ENCODE measurements around the gene MS4A6A.
"Not testable (repeated sequence)": the region's sequence is repeated elsewhere in the genome, so short reads cannot be mapped to it uniquely, and the experiment has no call there.

MS4A6A gene

DNA sequence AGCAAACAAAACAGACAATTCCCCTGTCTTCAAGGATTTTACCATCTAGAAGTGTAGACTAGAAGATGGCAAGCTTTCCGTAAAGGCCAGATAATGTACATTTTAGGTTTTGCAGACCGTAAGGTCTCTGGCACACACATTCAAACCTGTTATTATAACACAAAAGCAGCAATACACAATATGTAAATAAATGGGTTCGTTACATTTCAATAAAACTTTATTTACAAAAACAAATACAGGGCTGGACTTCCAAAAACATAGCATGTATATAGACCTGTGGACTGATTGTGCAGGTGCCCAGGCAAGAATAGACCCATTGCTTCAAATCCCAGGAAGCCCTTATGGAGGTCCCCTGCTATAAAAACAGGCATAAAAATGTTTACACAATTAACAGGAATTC, 27.1 kb upstream of the MS4A6A start:
- H3K4me3 ChIP-seq (ENCODE audit: low read depth, low read length), result no peak overlapping the region
- TF ChIP-seq CTCF (IDR thresholded peaks at IDR 0.05; ENCODE audit: low read depth, low read length, missing control alignments), result no peak
- no peak for DNase-seq (ENCODE audit: low read depth)

GRCh38 chr11:60208951-60209350, 26.1 kb upstream of the MS4A6A start:
- DNase-seq (ENCODE audit: low read depth), result no peak
- no peak overlapping the region for H3K4me3 ChIP-seq (ENCODE audit: low read depth, low read length)
- TF ChIP-seq CTCF (IDR thresholded peaks at IDR 0.05; ENCODE audit: low read depth, low read length, missing control alignments), result no peak

- DNase-seq (ENCODE audit: low read depth), result no peak
- no peak overlapping the region for H3K4me3 ChIP-seq (ENCODE audit: low read depth, low read length)
- TF ChIP-seq CTCF (IDR thresholded peaks at IDR 0.05; ENCODE audit: low read depth, low read length, missing control alignments), result no peak
Observed at GRCh38 chr11:60208146-60208895, 25.4 kb upstream of the MS4A6A start.

GRCh38 chr11:60206616-60207015, 23.7 kb upstream of the MS4A6A start:
- DNase-seq (ENCODE audit: low read depth), result no peak
- TF ChIP-seq CTCF (IDR thresholded peaks at IDR 0.05; ENCODE audit: low read depth, low read length, missing control alignments), result no peak
- no peak overlapping the region for H3K4me3 ChIP-seq (ENCODE audit: low read depth, low read length)

- TF ChIP-seq CTCF (IDR thresholded peaks at IDR 0.05; ENCODE audit: low read depth, low read length, missing control alignments), result no peak
- DNase-seq (ENCODE audit: low read depth), result no peak
- no peak overlapping the region for H3K4me3 ChIP-seq (ENCODE audit: low read depth, low read length)
Observed at GRCh38 chr11:60204922-60205321, 22.0 kb upstream of the MS4A6A start.

DNA sequence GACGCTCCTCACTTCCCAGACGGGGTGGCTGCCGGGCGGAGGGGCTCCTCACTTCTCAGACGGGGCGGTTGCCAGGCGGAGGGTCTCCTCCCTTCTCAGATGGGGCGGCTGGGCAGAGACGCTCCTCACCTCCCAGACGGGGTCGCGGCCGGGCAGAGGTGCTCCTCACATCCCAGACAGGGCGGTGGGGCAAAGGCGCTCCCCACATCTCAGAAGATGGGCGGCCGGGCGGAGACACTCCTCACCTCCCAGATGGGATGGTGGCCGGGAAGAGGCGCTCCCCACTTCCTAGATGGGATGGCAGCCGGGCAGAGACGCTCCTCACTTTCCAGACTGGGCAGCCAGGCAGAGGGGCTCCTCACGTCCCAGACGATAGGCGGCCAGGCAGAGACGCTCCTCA, 18.5 kb upstream of the MS4A6A start:
- H3K4me3 ChIP-seq (ENCODE audit: low read depth, low read length); DNase-seq (ENCODE audit: low read depth): not testable (repeated sequence)

DNA sequence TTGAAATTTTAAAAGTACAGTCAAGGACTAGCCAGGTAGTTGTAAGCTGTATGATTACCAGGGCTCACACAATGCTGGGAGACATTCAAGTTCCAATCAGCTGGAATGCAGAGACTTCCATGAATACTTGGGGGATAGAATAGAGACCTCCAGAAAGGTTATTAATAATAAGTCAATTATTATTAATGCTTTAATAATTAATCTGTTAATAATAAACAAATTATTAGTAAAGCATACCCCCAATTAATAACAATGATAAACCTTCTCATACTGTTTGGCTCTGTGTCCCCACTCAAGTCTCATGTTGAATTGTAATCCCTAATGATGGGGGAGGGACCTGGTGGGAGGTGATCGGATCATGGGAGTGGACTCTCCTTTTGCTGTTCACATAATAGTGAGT, 14.6 kb upstream of the MS4A6A start:
- DNase-seq (ENCODE audit: low read depth), result no peak
- no peak overlapping the region for H3K4me3 ChIP-seq (ENCODE audit: low read depth, low read length)
- TF ChIP-seq CTCF (IDR thresholded peaks at IDR 0.05; ENCODE audit: low read depth, low read length, missing control alignments), result no peak
